ENCODE results near the gene PIK3CA. TPM values are rescaled to one million over a fixed set of nuclear protein-coding genes. Genes with fewer than 3 reads are reported as not detected.

PIK3CA gene
- polyA plus RNA-seq, 3 donors = 7.4 to 9.5 (median 9.4) TPM

- Mint-ChIP-seq H3K27me3 (ENCODE audit: low read depth in 3 of 3) (no peaks in the 10 kb centered on the region), H3K4me3 (no peak overlapping the region), H3K9me3 (peaks cover 0 to 10% (median 3%) of the 10 kb centered on the region in 7 donors), H3K27ac (no peak overlapping the region), H3K4me1 (peaks cover 5% of the 10 kb centered on the region), H3K36me3 (no peaks in the 10 kb centered on the region)
- Histone ChIP-seq H3K27me3 (ENCODE audit: control insufficient read depth in 2 of 2, insufficient read depth in 2 of 2, low read length in 2 of 2) (no peaks in the 10 kb centered on the region), H3K79me2 (ENCODE audit: insufficient read depth, low read length) (peaks cover 72% of the 10 kb centered on the region), H3K36me3 (replicated peaks in 1 of 2; ENCODE audit: control insufficient read depth in 1 of 2, insufficient read depth in 2 of 2, low read length in 2 of 2) (no peaks in the 10 kb centered on the region), H3K4me1 (ENCODE audit: control insufficient read depth in 1 of 2, insufficient read depth in 2 of 2, low read length in 2 of 2) (no peaks in the 10 kb centered on the region), H3K27ac (ENCODE audit: low read depth in 1 of 2, low read length in 2 of 2) (no peak overlapping the region), H3K4me2 (replicated peaks; ENCODE audit: extremely low read depth, low read length, poor library complexity, severe bottlenecking) (no peak overlapping the region), H3K9me3 (replicated peaks in 1 of 2; ENCODE audit: control insufficient read depth in 1 of 2, insufficient read depth in 1 of 2, low read length in 2 of 2) (no peaks in the 10 kb centered on the region), H3K4me3 (replicated peaks in 1 of 3; ENCODE audit: low read depth in 2 of 3, low read length in 3 of 3) (no peak overlapping the region), H4K20me1 (ENCODE audit: insufficient read depth, low read length) (peaks cover 89% of the 10 kb centered on the region), H2AFZ (ENCODE audit: insufficient read depth, low read depth, low read length, poor library complexity, severe bottlenecking) (no peak overlapping the region), H3K9ac (ENCODE audit: insufficient read depth, low read length, poor library complexity, severe bottlenecking) (no peak overlapping the region)
- DNase-seq = no peak
- no CpG with 5 or more reads among the region's 3 CpGs for WGBS (ENCODE audit: insufficient coverage)
- intact Hi-C loops (cut with micrococcal nuclease) = no loop called here
- TF ChIP-seq CTCF (IDR thresholded peaks at IDR 0.05) = no peak
Observed at GRCh38 chr3:179175358-179175757, 27.2 kb downstream of the PIK3CA start.

- H3K9me3 ChIP-seq (replicated peaks in 1 of 2; ENCODE audit: control insufficient read depth in 1 of 2, insufficient read depth in 1 of 2, low read length in 2 of 2) = no peaks in the 10 kb centered on the region
- intact Hi-C loops (cut with micrococcal nuclease) = no loop called here
- TF ChIP-seq CTCF (IDR thresholded peaks at IDR 0.05) = no peak
- no peaks in the 10 kb centered on the region for H3K36me3 ChIP-seq (replicated peaks in 1 of 2; ENCODE audit: control insufficient read depth in 1 of 2, insufficient read depth in 2 of 2, low read length in 2 of 2)
- H3K4me3 ChIP-seq (replicated peaks in 1 of 3; ENCODE audit: low read depth in 2 of 3, low read length in 3 of 3) = no peak overlapping the region
- Mint-ChIP-seq H3K27me3 (ENCODE audit: low read depth in 3 of 3) (no peaks in the 10 kb centered on the region), H3K4me1 (peaks cover 18% of the 10 kb centered on the region), H3K27ac (no peak overlapping the region), H3K4me3 (no peak overlapping the region), H3K9me3 (no peaks in the 10 kb centered on the region), H3K36me3 (no peaks in the 10 kb centered on the region)
- peaks cover 67% of the 10 kb centered on the region for H3K79me2 ChIP-seq (ENCODE audit: insufficient read depth, low read length)
- H3K27me3 ChIP-seq (ENCODE audit: control insufficient read depth in 2 of 2, insufficient read depth in 2 of 2, low read length in 2 of 2) = no peaks in the 10 kb centered on the region
- no peak overlapping the region for H3K9ac ChIP-seq (ENCODE audit: insufficient read depth, low read length, poor library complexity, severe bottlenecking)
- H4K20me1 ChIP-seq (ENCODE audit: insufficient read depth, low read length) = peaks cover 96% of the 10 kb centered on the region
- H3K4me2 ChIP-seq (replicated peaks; ENCODE audit: extremely low read depth, low read length, poor library complexity, severe bottlenecking) = no peak overlapping the region
- H2AFZ ChIP-seq (ENCODE audit: insufficient read depth, low read depth, low read length, poor library complexity, severe bottlenecking) = no peak overlapping the region
- H3K4me1 ChIP-seq (ENCODE audit: control insufficient read depth in 1 of 2, insufficient read depth in 2 of 2, low read length in 2 of 2) = peaks cover 6 to 19% of the 10 kb centered on the region in 2 donors
- no peak overlapping the region for H3K27ac ChIP-seq (ENCODE audit: low read depth in 1 of 2, low read length in 2 of 2)
- no peak for DNase-seq
Observed at GRCh38 chr3:179177611-179178010, 29.5 kb downstream of the PIK3CA start.

Data from CD14-positive monocyte (primary cell).